Choroid plexus epithelial cell (primary cell): ENCODE results near the gene TUBD1.
A peak's percentile ranks its signal among the peaks of the same experiment; 100 is the strongest.

Experiments
- DNase-seq: peaks from one replicate; pipeline ENCODE4 v3.0.0-alpha.2; 2010; ENCODE audit warnings: low read depth
- H3K4me3 ChIP-seq: 2 replicates; pipeline ENCODE4 v1.5.1; 2011; ENCODE audit warnings: low read depth, mild to moderate bottlenecking, control low read depth, low read length, moderate library complexity
- TF ChIP-seq, protein P1 (sequence below): conservative IDR thresholded peaks from 2 replicates; pipeline ENCODE4 v1.5.1; 2011; ENCODE audit warnings: low read depth, mild to moderate bottlenecking, control low read depth, inconsistent platforms, low read length, moderate library complexity

The TUBD1 gene

GRCh38 chr17:59892251-59892923 is 356 bp downstream of the TUBD1 start:
- TF ChIP-seq, protein P1, sequence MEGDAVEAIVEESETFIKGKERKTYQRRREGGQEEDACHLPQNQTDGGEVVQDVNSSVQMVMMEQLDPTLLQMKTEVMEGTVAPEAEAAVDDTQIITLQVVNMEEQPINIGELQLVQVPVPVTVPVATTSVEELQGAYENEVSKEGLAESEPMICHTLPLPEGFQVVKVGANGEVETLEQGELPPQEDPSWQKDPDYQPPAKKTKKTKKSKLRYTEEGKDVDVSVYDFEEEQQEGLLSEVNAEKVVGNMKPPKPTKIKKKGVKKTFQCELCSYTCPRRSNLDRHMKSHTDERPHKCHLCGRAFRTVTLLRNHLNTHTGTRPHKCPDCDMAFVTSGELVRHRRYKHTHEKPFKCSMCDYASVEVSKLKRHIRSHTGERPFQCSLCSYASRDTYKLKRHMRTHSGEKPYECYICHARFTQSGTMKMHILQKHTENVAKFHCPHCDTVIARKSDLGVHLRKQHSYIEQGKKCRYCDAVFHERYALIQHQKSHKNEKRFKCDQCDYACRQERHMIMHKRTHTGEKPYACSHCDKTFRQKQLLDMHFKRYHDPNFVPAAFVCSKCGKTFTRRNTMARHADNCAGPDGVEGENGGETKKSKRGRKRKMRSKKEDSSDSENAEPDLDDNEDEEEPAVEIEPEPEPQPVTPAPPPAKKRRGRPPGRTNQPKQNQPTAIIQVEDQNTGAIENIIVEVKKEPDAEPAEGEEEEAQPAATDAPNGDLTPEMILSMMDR, result no peak
- H3K4me3 ChIP-seq, result peak overlapping the region; percentile 94
- no peak for DNase-seq

- no peak overlapping the region for H3K4me3 ChIP-seq
- DNase-seq, result peak; percentile 37
- TF ChIP-seq, protein P1, result no peak
These were observed 2.0 kb downstream of the TUBD1 start for GRCh38 chr17:59890720-59891119.

DNA sequence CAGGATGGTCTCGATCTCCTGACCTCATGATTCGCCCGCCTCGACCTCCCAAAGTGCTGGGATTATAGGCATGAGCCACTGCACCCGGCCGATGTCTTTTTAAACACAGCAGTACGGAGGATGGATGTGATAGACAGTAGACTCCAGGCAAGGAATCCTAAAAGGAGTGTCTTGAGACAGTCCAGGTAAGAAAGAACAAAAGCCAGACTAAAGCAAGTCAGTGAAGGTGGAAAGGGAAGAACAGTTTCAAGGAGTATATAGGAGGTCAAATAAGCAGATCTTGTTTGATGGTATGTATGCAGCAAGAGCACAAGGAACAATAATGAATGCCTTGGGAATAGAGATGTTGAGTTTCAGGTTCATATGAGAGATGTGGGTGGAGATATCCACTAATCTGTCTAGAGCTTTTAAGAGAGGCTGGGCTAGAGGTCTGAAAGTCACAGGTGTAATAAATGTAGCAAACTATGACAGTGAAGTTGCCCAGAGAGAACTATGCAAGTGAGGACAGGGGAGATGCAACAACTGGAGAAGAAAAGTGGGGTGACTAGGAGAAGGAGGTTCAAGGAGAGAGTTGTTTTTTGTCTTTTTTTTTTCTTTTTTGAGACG is 4.5 kb downstream of the TUBD1 start:
- TF ChIP-seq, protein P1, result no peak
- no peak overlapping the region for H3K4me3 ChIP-seq
- no peak for DNase-seq

DNA sequence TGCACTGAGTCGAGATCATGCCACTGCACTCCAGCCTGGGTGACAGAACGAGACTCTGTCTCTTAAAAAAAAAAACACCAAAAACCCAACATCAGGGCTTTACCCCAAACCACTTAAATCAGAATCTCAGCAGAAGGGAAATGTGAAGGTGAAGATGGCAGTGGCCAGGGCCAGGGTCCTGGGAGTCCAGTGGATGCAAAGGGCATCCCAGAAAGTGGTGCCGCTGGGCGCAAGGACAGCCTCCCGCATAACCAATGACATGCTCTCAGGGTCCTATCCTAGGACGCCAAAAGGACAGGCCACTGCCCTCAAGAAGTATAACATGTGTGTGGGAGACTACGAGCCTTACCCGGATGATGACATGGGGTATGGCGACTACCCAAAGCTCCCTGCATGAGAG is 7.9 kb downstream of the TUBD1 start:
- TF ChIP-seq, protein P1, result no peak
- DNase-seq, result no peak
- no peak overlapping the region for H3K4me3 ChIP-seq

- DNase-seq, result no peak
- no peak overlapping the region for H3K4me3 ChIP-seq
- TF ChIP-seq, protein P1, result no peak
These were observed 14.1 kb downstream of the TUBD1 start for GRCh38 chr17:59878624-59879023.

DNA sequence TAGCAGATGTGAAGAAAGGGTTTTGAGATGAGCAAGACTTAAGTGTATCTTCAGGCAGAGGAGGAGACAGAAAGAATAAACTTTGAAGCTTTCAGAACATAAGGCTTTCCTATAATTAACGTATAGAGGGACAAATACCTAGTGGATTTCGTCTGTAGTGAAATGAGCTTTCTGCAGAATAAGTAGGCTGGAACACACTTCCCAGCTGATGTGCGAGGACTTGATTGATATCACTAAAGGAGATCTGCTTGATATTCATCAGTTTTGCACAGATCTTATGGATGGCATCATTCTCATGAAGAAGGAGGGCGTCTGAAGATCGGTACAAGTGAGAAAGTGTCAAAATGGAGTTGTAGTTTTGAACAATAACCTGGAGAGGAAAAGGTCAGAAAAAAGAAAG is 14.8 kb downstream of the TUBD1 start:
- DNase-seq, result no peak
- H3K4me3 ChIP-seq, result no peak overlapping the region
- TF ChIP-seq, protein P1, result no peak

- TF ChIP-seq, protein P1, result no peak
- DNase-seq, result peak; percentile 58
- H3K4me3 ChIP-seq, result no peak overlapping the region
These were observed 16.6 kb downstream of the TUBD1 start for GRCh38 chr17:59876107-59876506.
